ENCODE measurements around the gene HSF2BP. TPM values are rescaled to one million over a fixed set of nuclear protein-coding genes. Genes with fewer than 3 reads are reported as not detected.

The HSF2BP gene
- total RNA-seq, 1 donor from 2014 or later, result 0.75 TPM

DNA sequence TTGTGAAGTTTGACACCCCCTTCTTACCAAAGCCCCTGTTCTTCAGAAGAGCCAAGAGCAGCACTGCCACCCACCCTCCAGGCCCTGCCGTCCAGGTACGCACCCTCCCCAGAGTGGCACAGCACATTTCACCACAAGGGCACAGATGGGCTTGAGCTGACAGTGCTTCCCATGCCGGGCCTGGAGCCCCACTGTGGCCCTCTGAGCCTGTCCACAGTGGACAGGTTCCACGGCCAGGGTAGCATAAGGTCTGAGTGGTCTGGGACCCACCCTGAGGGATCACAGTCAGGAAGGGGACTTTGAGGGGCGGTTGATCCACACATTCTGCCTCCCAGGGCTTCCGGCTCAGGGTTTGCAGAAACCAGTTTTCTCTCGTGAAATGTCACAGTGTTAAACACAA is 31.1 kb upstream of the HSF2BP start:
- Histone ChIP-seq H3K36me3 (peaks cover 72 to 88% of the 10 kb centered on the region in 2 donors), H3K27me3 (no peaks in the 10 kb centered on the region), H3K4me3 (no peak overlapping the region), H3K27ac (no peak overlapping the region), H3K9me3 (no peaks in the 10 kb centered on the region), H3K4me1 (no peaks in the 10 kb centered on the region)
- TF ChIP-seq CTCF (IDR thresholded peaks at IDR 0.05), result no peak
- no peak for DNase-seq (ENCODE audit: low spot score in 2 of 2)
- intact Hi-C loops (cut with DNase I), result no loop called here

GRCh38 chr21:43689556-43690337 is 30.5 kb upstream of the HSF2BP start:
- intact Hi-C loops (cut with DNase I), result no loop called here
- no peaks in the 10 kb centered on the region for H3K4me1 ChIP-seq
- no peaks in the 10 kb centered on the region for H3K27me3 ChIP-seq
- no peaks in the 10 kb centered on the region for H3K9me3 ChIP-seq
- no peak overlapping the region for H3K27ac ChIP-seq
- DNase-seq (ENCODE audit: low spot score in 2 of 2), result no peak
- TF ChIP-seq CTCF (IDR thresholded peaks at IDR 0.05), result no peak
- H3K4me3 ChIP-seq, result no peak overlapping the region
- H3K36me3 ChIP-seq, result peaks cover 78 to 89% of the 10 kb centered on the region in 2 donors

DNA sequence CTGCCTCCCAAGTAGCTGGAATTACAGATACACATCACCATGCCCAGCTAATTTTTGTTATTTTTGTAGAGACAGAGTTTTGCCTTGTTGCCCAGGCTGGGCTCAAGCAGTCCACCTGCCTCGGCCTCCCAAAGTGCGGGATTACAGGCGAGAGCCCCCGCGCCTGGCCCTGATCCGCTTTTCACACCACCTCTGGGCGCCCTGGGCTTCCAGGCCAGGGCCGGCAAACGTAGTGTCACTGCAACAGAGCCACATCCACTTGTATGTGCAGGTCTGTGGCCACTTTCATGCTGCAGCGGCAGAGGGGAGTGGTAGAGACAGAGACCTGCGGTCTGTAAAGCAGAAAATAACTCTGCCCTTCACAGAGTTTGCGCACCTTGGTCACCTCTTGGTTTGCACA is 29.6 kb upstream of the HSF2BP start:
- Histone ChIP-seq H3K4me1 (no peaks in the 10 kb centered on the region), H3K27ac (no peak overlapping the region), H3K4me3 (no peak overlapping the region), H3K9me3 (no peaks in the 10 kb centered on the region), H3K36me3 (peaks cover 86 to 89% of the 10 kb centered on the region in 2 donors), H3K27me3 (no peaks in the 10 kb centered on the region)
- no peak for TF ChIP-seq CTCF (IDR thresholded peaks at IDR 0.05)
- intact Hi-C loops (cut with DNase I), result no loop called here
- no peak for DNase-seq (ENCODE audit: low spot score in 2 of 2)

- Histone ChIP-seq H3K9me3 (no peaks in the 10 kb centered on the region), H3K4me1 (no peaks in the 10 kb centered on the region), H3K27ac (no peak overlapping the region), H3K36me3 (peaks cover 85 to 94% of the 10 kb centered on the region in 2 donors), H3K27me3 (no peaks in the 10 kb centered on the region), H3K4me3 (no peak overlapping the region)
- intact Hi-C loops (cut with DNase I), result no loop called here
- no peak for DNase-seq (ENCODE audit: low spot score in 2 of 2)
- TF ChIP-seq CTCF (IDR thresholded peaks at IDR 0.05), result no peak
Measured at GRCh38 chr21:43687566-43688399, 28.5 kb upstream of the HSF2BP start.

DNA sequence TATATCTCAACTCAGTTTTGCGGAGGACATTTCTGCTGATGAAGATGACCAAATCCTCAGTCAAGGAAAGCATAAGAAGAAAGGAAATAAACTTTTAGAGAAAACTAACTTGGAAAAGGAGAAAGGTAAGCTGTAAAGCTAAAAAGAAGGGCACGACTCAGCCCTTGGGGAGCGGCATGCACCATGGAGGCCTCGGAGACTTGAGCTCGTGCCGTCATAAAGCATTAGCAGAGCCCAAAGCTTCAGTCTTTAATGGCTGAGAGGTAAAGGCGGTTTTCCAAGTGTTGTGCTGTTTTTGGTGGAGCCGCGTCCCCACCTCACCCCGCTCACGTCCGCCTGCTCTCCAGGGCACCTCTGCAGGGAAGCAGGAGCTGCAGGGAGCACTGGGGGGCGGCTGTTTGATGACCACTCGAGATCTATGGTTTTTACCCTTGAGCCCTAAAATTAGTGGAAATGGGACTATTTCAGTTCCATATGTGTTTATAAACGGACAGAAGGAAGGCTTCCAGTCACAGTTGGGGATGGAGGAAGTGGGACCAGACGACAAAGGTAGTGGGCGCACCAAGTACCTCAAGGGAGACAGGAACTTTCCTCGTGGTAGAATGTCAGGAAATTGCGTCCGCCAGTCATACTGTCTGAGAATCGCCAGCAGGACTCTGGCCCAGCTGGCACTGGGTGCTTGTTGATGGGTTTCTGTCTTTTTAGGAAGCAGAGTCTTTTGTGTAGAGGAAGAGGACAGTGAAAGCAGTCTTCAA is 27.7 kb upstream of the HSF2BP start:
- Histone ChIP-seq H3K27ac (no peak overlapping the region), H3K9me3 (no peaks in the 10 kb centered on the region), H3K4me1 (no peaks in the 10 kb centered on the region), H3K36me3 (peaks cover 88 to 98% of the 10 kb centered on the region in 2 donors), H3K27me3 (no peaks in the 10 kb centered on the region), H3K4me3 (no peak overlapping the region)
- no peak for TF ChIP-seq CTCF (IDR thresholded peaks at IDR 0.05)
- no peak for DNase-seq (ENCODE audit: low spot score in 2 of 2)
- intact Hi-C loops (cut with DNase I), result no loop called here

Data from ascending aorta (tissue), 2 donors.